Smooth muscle cell (in vitro differentiated cells): ENCODE measurements around the gene PTPRF. TPM values are rescaled to one million over a fixed set of nuclear protein-coding genes. Genes with fewer than 3 reads are reported as not detected.

Experiments used
- DNase-seq: peaks from one replicate; lab custom pipeline; 2025; ENCODE audit not compliant: unreplicated experiment; lab: John Stamatoyannopoulos, UW
- H2AFZ ChIP-seq: fragments of 200-600 bp; sonication (generic); 2 replicates; pipeline ENCODE4 v1.6.0; 2016; ENCODE audit warnings: antibody characterized with exemption, low read depth, mild to moderate bottlenecking
- H3F3A ChIP-seq: fragments of 200-600 bp; sonication (generic); 2 replicates; pipeline ENCODE4 v1.6.0; 2017; ENCODE audit warnings: antibody characterized with exemption, low read depth
- H3K27ac ChIP-seq: fragments of 200-600 bp; sonication (generic); 2 replicates; pipeline ENCODE4 v1.5.1; 2016; ENCODE audit warnings: low read depth, mild to moderate bottlenecking
- H3K27me3 ChIP-seq: fragments of 200-600 bp; sonication (generic); 2 replicates; pipeline ENCODE4 v1.6.1; 2016; ENCODE audit warnings: low read depth, mild to moderate bottlenecking
- H3K36me3 ChIP-seq: fragments of 200-600 bp; sonication (generic); 2 replicates; pipeline ENCODE4 v1.5.1; 2016; ENCODE audit warnings: low read depth
- H3K4me1 ChIP-seq: fragments of 200-600 bp; sonication (generic); 2 replicates; pipeline ENCODE4 v1.5.1; 2016; ENCODE audit warnings: low read depth
- H3K4me2 ChIP-seq: fragments of 200-600 bp; sonication (generic); 2 replicates; pipeline ENCODE4 v1.6.0; 2016; ENCODE audit warnings: mild to moderate bottlenecking
- H3K4me3 ChIP-seq: fragments of 200-600 bp; sonication (generic); 2 replicates; pipeline ENCODE4 v1.5.1; 2016; ENCODE audit warnings: mild to moderate bottlenecking
- H3K79me2 ChIP-seq: fragments of 200-600 bp; sonication (generic); 2 replicates; pipeline ENCODE4 v1.6.0; 2016; ENCODE audit warnings: low read depth, mild to moderate bottlenecking
- H3K9ac ChIP-seq: fragments of 200-600 bp; sonication (generic); 2 replicates; pipeline ENCODE4 v1.6.0; 2016; ENCODE audit warnings: low read depth
- H3K9me3 ChIP-seq: fragments of 200-600 bp; sonication (generic); replicated peaks from 2 replicates; pipeline ENCODE4 v1.5.1; 2016; ENCODE audit warnings: low read depth
- H4K20me1 ChIP-seq: fragments of 200-600 bp; sonication (generic); 2 replicates; pipeline ENCODE4 v1.6.0; 2016; ENCODE audit warnings: low read depth
- WGBS: methylation state at CpG from one replicate; pipeline ENCODE4 v1.1.7; 2016; ENCODE audit warnings: low lambda C conversion rate; 5-methylcytosine and 5-hydroxymethylcytosine counted together
- polyA plus RNA-seq: library from polyadenylated mRNA; unstranded; fragments of >200 nt; fragmentation: Nextera tagmentation; extraction: Ambion mirVana; gene quantifications from 2 replicates; pipeline ENCODE4 v1.2.1, GENCODE V29; 2016
- total RNA-seq: library from RNA; depleted of rRNA; stranded (reverse); fragments of >200 nt; gene quantifications from 2 replicates; pipeline ENCODE4 v1.2.3, GENCODE V29; 2014
- TF ChIP-seq, protein P1 (sequence below): fragments of 200-600 bp; sonication (generic); IDR thresholded peaks from 2 replicates; pipeline ENCODE4 v1.5.1; 2017; ENCODE audit warnings: borderline replicate concordance, mild to moderate bottlenecking, antibody characterized with exemption; ENCODE audit not compliant: insufficient read depth, poor library complexity, severe bottlenecking

PTPRF gene
- total and polyA plus RNA-seq, 2 experiments from 2014 or later, result 39.9 to 71.0 TPM

DNA sequence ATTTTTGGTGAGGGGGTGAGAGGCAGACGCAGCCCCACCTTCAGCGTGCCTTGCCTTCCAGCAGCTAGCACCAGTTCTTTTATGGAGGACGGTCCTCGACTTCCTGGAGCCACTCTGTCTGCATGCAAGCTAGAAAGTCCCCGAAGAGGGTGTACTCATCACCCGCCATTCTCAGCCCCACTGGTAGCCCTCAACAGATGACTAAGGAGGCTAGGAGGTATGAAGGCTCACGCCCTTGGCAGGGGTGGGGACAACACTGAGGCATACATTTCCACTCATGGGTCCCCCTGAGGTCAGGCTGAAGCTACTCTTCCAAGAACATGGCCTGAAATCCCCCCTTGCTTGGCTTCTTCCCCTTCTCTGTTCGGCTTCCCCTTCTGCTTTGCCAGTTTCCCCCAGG is 8.9 kb upstream of the PTPRF start:
- no peaks in the 10 kb centered on the region for H3K9me3 ChIP-seq
- H2AFZ ChIP-seq, result no peak overlapping the region
- no peaks in the 10 kb centered on the region for H3K27me3 ChIP-seq
- H3F3A ChIP-seq, result no peaks in the 10 kb centered on the region
- H3K4me1 ChIP-seq, result no peaks in the 10 kb centered on the region
- no peaks in the 10 kb centered on the region for H3K79me2 ChIP-seq
- TF ChIP-seq, protein P1, sequence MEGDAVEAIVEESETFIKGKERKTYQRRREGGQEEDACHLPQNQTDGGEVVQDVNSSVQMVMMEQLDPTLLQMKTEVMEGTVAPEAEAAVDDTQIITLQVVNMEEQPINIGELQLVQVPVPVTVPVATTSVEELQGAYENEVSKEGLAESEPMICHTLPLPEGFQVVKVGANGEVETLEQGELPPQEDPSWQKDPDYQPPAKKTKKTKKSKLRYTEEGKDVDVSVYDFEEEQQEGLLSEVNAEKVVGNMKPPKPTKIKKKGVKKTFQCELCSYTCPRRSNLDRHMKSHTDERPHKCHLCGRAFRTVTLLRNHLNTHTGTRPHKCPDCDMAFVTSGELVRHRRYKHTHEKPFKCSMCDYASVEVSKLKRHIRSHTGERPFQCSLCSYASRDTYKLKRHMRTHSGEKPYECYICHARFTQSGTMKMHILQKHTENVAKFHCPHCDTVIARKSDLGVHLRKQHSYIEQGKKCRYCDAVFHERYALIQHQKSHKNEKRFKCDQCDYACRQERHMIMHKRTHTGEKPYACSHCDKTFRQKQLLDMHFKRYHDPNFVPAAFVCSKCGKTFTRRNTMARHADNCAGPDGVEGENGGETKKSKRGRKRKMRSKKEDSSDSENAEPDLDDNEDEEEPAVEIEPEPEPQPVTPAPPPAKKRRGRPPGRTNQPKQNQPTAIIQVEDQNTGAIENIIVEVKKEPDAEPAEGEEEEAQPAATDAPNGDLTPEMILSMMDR, result no peak
- H4K20me1 ChIP-seq, result no peaks in the 10 kb centered on the region
- 89% methylated on average over 8 of the region's 8 CpGs for WGBS
- no peak overlapping the region for H3K27ac ChIP-seq
- H3K4me3 ChIP-seq, result no peak overlapping the region
- no peak overlapping the region for H3K4me2 ChIP-seq
- no peak overlapping the region for H3K9ac ChIP-seq
- no peaks in the 10 kb centered on the region for H3K36me3 ChIP-seq
- DNase-seq, result no peak

DNA sequence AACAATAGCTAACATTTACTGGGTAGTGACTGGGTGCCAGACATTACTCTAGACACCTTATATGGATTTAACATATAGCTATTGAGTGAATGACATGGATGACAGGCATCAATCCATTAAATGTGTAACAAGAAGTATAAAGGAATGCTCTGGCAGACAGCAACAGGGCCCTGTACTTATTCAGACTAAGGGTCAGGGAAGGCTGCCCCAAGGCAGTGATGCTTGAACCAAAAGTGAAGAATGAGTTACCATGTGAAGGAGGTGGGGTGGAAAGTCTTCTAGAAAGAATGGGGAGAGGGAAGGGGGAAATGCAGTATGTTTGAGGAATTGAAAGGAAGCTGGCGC is 8.3 kb upstream of the PTPRF start:
- H3K4me1 ChIP-seq, result no peaks in the 10 kb centered on the region

DNA sequence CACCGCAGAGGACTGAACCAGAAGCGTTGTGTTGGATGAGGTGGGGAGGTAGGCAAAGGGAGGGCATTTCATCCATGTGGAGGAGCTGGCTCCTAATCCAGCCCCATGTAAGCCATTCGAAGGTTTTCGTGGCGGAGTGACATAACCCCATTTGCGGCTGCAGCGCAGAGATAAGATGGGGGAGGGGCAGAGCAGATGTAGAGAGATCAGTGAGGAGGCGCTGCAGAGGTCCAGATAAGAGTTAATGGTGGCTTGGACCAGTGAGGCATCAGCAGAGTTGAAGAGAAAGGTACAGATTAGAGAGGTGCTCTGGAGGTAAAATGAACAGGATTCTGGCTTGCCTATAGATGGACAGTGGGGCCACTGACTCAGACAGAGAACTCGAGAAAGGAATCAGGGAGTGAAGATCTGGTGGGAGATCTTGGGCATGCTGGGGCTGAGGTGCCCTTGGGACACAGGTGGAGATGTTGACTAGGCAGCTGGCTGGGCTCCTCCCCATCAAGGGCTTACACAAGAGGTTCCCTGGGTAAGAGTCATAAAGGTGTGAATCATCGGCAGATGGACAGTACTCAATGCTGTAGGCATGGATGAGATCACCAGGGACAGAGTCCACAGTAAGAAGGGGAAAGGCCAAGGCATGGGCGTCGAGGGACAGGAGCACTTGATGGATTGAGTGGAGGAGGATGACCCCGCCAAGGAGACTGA is 7.8 kb upstream of the PTPRF start:
- Histone ChIP-seq H3K36me3 (no peaks in the 10 kb centered on the region), H3K27me3 (no peaks in the 10 kb centered on the region), H4K20me1 (no peaks in the 10 kb centered on the region), H3K27ac (no peak overlapping the region), H3K4me3 (no peak overlapping the region), H2AFZ (no peak overlapping the region), H3K9me3 (no peaks in the 10 kb centered on the region), H3K4me1 (no peaks in the 10 kb centered on the region), H3F3A (no peaks in the 10 kb centered on the region), H3K79me2 (no peaks in the 10 kb centered on the region), H3K4me2 (no peak overlapping the region), H3K9ac (no peak overlapping the region)
- TF ChIP-seq, protein P1, result no peak
- WGBS, result 64% methylated on average over 13 of the region's 13 CpGs
- no peak for DNase-seq

More for the DNA sequence above, 8.3 kb upstream of the PTPRF start:
- Histone ChIP-seq H3K9me3 (no peaks in the 10 kb centered on the region), H3K4me2 (no peak overlapping the region), H3K27me3 (no peaks in the 10 kb centered on the region), H3K36me3 (no peaks in the 10 kb centered on the region), H3F3A (no peaks in the 10 kb centered on the region), H3K9ac (no peak overlapping the region), H3K27ac (no peak overlapping the region), H3K4me3 (no peak overlapping the region), H3K79me2 (no peaks in the 10 kb centered on the region), H4K20me1 (no peaks in the 10 kb centered on the region), H2AFZ (no peak overlapping the region)
- 100% methylated on average over 1 of the region's 1 CpG for WGBS
- TF ChIP-seq, protein P1, result no peak
- DNase-seq, result no peak

DNA sequence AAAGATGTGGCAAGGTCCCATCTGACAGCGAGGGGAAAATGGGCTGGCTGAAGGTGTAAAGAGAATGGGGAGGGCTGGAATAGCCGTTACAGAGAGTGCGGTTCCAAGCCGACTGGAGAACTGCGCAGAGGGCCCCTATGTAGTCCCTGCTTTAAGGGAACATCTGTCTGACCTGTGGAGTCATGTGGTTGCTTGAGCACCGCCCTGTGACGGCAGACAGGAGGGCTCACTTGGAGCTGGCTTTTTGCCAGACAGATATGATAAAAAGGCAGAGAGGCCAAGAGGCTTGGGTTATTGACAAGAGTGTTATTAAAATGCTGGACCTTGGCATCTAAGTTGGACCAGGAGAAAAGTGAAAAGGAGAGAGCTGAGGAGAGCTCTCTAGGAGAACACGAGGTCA is 5.9 kb upstream of the PTPRF start:
- no peak overlapping the region for H3K4me3 ChIP-seq
- H3K27me3 ChIP-seq, result no peaks in the 10 kb centered on the region
- H3K9me3 ChIP-seq, result no peaks in the 10 kb centered on the region
- H3K9ac ChIP-seq, result no peak overlapping the region
- DNase-seq, result no peak
- TF ChIP-seq, protein P1, result no peak
- no peaks in the 10 kb centered on the region for H3K36me3 ChIP-seq
- no peaks in the 10 kb centered on the region for H3F3A ChIP-seq
- H3K79me2 ChIP-seq, result no peaks in the 10 kb centered on the region
- peaks cover 3% of the 10 kb centered on the region for H3K4me1 ChIP-seq
- no peak overlapping the region for H3K4me2 ChIP-seq
- H2AFZ ChIP-seq, result no peak overlapping the region
- H4K20me1 ChIP-seq, result no peaks in the 10 kb centered on the region
- 90% methylated on average over 8 of the region's 8 CpGs for WGBS
- no peak overlapping the region for H3K27ac ChIP-seq
